ENCODE results near the gene NKAPL. TPM values are rescaled to one million over a fixed set of nuclear protein-coding genes. Genes with fewer than 3 reads are reported as not detected.

NKAPL gene
- total RNA-seq, 1 experiment from 2014 or later, result not detected

DNA sequence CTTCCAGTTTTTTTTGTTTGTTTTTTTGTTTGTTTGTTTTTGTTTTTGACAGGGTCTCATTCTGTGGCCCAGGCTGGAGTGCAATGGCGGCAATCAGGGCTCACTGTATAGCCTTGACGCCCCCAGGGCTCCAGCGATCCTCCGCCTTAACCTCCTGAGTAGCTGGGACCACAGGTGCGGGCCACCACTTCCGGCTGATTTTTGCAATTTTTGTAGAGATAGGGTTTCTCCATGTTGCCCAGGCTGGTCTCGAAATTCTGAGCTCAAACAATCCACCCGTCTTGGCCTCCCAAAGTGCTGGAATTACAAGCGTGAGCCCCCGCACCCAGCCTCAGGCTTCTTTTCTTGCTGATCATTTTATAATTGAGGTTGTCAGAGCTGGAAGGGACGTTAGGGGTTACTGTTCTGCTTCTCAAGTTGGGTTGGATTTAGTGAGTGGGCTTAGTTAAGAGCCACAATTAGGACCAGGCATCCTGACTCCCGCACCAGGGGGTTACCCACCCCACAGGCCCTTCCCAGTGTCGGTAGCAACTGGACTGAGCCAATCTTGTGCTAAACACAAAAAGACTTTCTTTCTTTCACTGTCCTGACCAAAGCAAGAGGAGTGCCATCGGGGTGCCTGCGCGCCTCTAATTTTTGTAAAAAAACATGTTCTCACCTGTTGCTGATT is 47.1 kb upstream of the NKAPL start (continued):
- TF ChIP-seq, protein P1, sequence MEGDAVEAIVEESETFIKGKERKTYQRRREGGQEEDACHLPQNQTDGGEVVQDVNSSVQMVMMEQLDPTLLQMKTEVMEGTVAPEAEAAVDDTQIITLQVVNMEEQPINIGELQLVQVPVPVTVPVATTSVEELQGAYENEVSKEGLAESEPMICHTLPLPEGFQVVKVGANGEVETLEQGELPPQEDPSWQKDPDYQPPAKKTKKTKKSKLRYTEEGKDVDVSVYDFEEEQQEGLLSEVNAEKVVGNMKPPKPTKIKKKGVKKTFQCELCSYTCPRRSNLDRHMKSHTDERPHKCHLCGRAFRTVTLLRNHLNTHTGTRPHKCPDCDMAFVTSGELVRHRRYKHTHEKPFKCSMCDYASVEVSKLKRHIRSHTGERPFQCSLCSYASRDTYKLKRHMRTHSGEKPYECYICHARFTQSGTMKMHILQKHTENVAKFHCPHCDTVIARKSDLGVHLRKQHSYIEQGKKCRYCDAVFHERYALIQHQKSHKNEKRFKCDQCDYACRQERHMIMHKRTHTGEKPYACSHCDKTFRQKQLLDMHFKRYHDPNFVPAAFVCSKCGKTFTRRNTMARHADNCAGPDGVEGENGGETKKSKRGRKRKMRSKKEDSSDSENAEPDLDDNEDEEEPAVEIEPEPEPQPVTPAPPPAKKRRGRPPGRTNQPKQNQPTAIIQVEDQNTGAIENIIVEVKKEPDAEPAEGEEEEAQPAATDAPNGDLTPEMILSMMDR (IDR thresholded peaks at IDR 0.05 in 2 of 3, conservative IDR thresholded peaks at IDR 0.05 in 1 of 3; ENCODE audit: borderline replicate concordance in 1 of 3, insufficient read depth in 1 of 3, low read depth in 2 of 3, low read length in 2 of 3), result no peak

DNA sequence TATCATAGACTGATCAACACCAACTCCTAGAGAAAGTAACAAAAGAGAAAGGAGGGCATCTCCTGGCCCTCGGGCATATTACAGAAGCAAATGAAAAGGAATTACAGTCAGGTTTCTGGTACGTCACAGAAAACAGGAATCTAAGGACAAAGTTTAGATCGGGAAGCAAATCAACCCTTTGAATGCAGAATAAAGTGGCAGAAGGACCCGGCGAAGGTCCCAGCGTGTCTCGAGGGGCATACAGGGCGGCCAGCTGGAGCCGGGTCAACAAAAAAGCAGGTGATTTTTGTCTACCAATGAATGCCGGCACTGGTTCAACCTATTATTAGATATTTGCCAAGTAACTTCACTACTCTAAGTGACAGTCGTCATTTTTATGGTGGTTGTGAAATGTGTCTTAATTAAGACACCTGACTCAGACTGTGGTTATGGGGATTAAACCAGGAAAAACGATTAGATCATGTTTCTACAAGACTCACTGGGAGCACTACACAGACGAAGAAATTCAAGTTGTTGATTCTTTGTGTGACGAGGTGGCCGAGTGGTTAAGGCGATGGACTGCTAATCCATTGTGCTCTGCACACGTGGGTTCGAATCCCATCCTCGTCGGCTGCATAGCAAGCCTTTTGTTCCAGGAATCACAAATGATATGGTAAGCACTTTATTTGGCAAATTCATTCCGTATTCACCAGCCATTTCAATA is 46.4 kb upstream of the NKAPL start:
- CTCF ChIA-PET, result no interaction called here

More for the DNA sequence above, 46.4 kb upstream of the NKAPL start:
- no peaks in the 10 kb centered on the region for H3K27me3 ChIP-seq (ENCODE audit: insufficient read depth, low read length)
- POLR2A ChIA-PET, result no interaction called here
- TF ChIP-seq FOSL1 (IDR thresholded peaks at IDR 0.05; ENCODE audit: low read depth) (no peak), SP1 (IDR thresholded peaks at IDR 0.05; ENCODE audit: low read depth) (peak; percentile 49; the same call in 1 of the 2 replicates), YY1 (IDR thresholded peaks at IDR 0.05; ENCODE audit: extremely low read depth, insufficient replicate concordance, low read depth, low read length) (peak; percentile 26), MAX (IDR thresholded peaks at IDR 0.05) (peak; percentile 81), CBX3 (IDR thresholded peaks at IDR 0.05; ENCODE audit: low read depth) (peak; percentile 97), TCF7L2 (IDR thresholded peaks at IDR 0.05; ENCODE audit: borderline replicate concordance, extremely low read depth, insufficient read depth, insufficient read length) (peak; percentile 28), CEBPB (IDR thresholded peaks at IDR 0.05; ENCODE audit: low read depth) (peak; percentile 86), RAD21 (IDR thresholded peaks at IDR 0.05; ENCODE audit: low read depth) (peak; percentile 62), POLR2AphosphoS5 (IDR thresholded peaks at IDR 0.05; ENCODE audit: low read depth, low read length) (peak; percentile 36; the same call in 1 of the 2 replicates), JUND (IDR thresholded peaks at IDR 0.05) (no peak; the same call in 1 of the 2 replicates), ATF3 (IDR thresholded peaks at IDR 0.05) (peak; percentile 98), ZFX (IDR thresholded peaks at IDR 0.05) (no peak)
- TF ChIP-seq, protein P1 (IDR thresholded peaks at IDR 0.05 in 2 of 3, conservative IDR thresholded peaks at IDR 0.05 in 1 of 3; ENCODE audit: borderline replicate concordance in 1 of 3, insufficient read depth in 1 of 3, low read depth in 2 of 3, low read length in 2 of 3), result peak in 2 of 3 experiments; percentile 19 to 38; a peak in 2 of 6 replicates
- H3K4me1 ChIP-seq (ENCODE audit: control insufficient read depth in 1 of 2, insufficient read depth in 2 of 2, low read length in 2 of 2), result peaks cover 5 to 15% of the 10 kb centered on the region in 2 experiments; a peak in 3 of 4 replicates
- peak overlapping the region; percentile 47 to 53 for H3K4me3 ChIP-seq (replicated peaks in 1 of 2; ENCODE audit: low read depth in 1 of 2, low read length in 2 of 2)
- intact Hi-C loops (cut with micrococcal nuclease), result loop anchor here (2.0 to 5.0 kb wide), 2 partner anchors 78 to 310 kb away; no protein-coding TSS in a partner anchor
- no peaks in the 10 kb centered on the region for H3K79me2 ChIP-seq (ENCODE audit: insufficient read depth, low read length)
- H3K4me2 ChIP-seq (ENCODE audit: low read length), result peak overlapping the region; percentile 74
- H3K27ac ChIP-seq (ENCODE audit: low read depth, low read length), result peak overlapping the region; percentile 38
- DNase-seq (ENCODE audit: low read depth, low spot score) (peak; percentile 80), ATAC-seq (peak; percentile 88)
- H4K20me1 ChIP-seq (ENCODE audit: insufficient read depth), result no peaks in the 10 kb centered on the region
- H3K36me3 ChIP-seq (ENCODE audit: control insufficient read depth in 1 of 2, insufficient read depth in 2 of 2, low read length in 2 of 2), result no peaks in the 10 kb centered on the region
- RAD21 ChIA-PET (ENCODE audit: low non-redundant PET in 1 of 2, low total read pairs in 2 of 2, uncharacterized antibody in 2 of 2, unreplicated experiment in 2 of 2), result no interaction called here
- no TSS peak for BruUV-seq (replicated peaks)
- peak overlapping the region; percentile 16 for H3K9ac ChIP-seq (ENCODE audit: low read length)
- H3K9me3 ChIP-seq (ENCODE audit: control insufficient read depth in 1 of 2, insufficient read depth in 1 of 2, low read depth in 1 of 2, low read length in 2 of 2), result no peaks in the 10 kb centered on the region
- H3K9me2 ChIP-seq (ENCODE audit: insufficient read depth), result no peaks in the 10 kb centered on the region
- H2AFZ ChIP-seq (ENCODE audit: low read depth, low read length, poor library complexity, severe bottlenecking), result peak overlapping the region; percentile 98

Data from HCT116 (cell line).